ENCODE results near the gene RACGAP1. TPM values are rescaled to one million over a fixed set of nuclear protein-coding genes. Genes with fewer than 3 reads are reported as not detected.

Gene RACGAP1
- total and polyA plus RNA-seq, 8 donors: 20.7 to 79.4 (median 43.4) TPM

DNA sequence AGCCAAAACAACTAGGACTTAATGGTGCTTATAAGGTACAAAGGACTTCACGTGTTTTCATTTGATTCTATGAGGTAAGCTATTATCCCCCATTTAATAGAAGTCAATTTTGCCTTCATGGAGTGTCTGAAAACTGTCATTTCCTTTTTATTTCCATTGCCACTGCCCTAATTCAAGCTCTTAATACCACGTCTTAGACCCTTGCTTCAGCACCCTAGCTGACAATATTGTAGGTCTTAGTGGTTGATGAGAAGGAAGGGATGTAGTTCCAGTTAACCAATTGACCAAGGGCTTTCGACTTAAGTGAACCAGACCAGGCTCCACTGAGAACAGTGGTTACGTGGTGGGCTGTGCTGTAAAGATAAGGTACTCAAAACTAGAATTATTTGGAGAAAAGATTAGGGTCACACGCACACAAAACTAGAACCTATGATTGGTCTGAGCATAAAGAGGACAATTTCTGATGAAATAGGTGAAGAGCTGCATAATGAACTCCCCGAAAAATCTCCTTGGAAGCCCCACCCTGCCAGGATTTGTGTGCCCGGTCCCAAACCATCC is 22.5 kb upstream of the RACGAP1 start:
- ATAC-seq (no peak), DNase-seq (no peak)
- Histone ChIP-seq H3K4me1 (peaks cover 0 to 22% of the 10 kb centered on the region in 2 donors), H3K27ac (no peak overlapping the region), H3K27me3 (peaks cover 0 to 26% of the 10 kb centered on the region in 2 donors), H3K9me3 (no peaks in the 10 kb centered on the region), H3K4me3 (no peak overlapping the region), H3K36me3 (no peaks in the 10 kb centered on the region)
- TF ChIP-seq, protein P1, sequence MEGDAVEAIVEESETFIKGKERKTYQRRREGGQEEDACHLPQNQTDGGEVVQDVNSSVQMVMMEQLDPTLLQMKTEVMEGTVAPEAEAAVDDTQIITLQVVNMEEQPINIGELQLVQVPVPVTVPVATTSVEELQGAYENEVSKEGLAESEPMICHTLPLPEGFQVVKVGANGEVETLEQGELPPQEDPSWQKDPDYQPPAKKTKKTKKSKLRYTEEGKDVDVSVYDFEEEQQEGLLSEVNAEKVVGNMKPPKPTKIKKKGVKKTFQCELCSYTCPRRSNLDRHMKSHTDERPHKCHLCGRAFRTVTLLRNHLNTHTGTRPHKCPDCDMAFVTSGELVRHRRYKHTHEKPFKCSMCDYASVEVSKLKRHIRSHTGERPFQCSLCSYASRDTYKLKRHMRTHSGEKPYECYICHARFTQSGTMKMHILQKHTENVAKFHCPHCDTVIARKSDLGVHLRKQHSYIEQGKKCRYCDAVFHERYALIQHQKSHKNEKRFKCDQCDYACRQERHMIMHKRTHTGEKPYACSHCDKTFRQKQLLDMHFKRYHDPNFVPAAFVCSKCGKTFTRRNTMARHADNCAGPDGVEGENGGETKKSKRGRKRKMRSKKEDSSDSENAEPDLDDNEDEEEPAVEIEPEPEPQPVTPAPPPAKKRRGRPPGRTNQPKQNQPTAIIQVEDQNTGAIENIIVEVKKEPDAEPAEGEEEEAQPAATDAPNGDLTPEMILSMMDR (IDR thresholded peaks at IDR 0.05): no peak
- intact Hi-C loops (cut with DNase I): no loop called here

DNA sequence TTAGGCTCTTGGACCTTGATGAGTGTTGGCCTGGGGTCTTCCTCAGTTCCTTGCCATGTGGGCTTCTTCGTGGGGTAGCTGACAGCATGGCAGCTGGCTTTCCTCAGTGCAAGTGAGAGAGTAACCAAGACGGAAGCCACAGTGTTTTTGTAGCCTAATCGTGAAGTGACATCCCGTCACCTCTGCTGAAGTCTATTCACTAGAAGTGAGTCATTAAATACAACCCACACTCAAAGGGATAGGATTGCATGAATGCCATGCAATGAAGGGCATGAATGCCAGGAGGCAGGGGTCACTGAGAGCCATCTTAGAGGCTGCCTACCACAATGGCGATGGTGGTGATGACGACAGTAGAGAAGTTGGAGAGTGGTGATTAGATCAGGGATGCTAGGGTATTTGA is 18.6 kb upstream of the RACGAP1 start:
- Histone ChIP-seq H3K27me3 (no peaks in the 10 kb centered on the region), H3K9me3 (no peaks in the 10 kb centered on the region), H3K4me3 (no peak overlapping the region), H3K4me1 (no peaks in the 10 kb centered on the region), H3K36me3 (no peaks in the 10 kb centered on the region), H3K27ac (no peak overlapping the region)
- no peak for DNase-seq
- ATAC-seq: no peak
- intact Hi-C loops (cut with DNase I): no loop called here
- TF ChIP-seq, protein P1 (IDR thresholded peaks at IDR 0.05): no peak

DNA sequence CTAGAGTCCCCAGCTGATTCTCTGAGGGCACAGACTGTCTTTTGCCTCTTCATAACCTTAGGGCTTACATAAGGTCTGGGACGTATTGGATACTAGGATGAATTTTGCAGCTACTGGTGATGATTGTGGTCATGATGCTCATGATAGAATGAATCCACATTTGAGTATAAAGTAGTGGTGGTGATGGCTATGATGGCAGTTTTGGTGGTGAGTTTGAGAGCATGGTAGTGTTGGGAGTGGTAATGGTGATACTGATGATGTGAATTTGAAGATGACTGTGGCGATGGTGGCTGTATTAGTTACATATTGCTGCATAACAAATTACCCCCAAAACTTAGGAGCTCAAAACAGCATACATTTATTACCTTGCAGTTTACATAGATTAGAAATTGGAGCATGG is 18.0 kb upstream of the RACGAP1 start:
- Histone ChIP-seq H3K27me3 (no peaks in the 10 kb centered on the region), H3K4me3 (no peak overlapping the region), H3K4me1 (peaks cover 0 to under 1% of the 10 kb centered on the region in 2 donors), H3K9me3 (no peaks in the 10 kb centered on the region), H3K36me3 (no peaks in the 10 kb centered on the region), H3K27ac (no peak overlapping the region)
- TF ChIP-seq, protein P1 (IDR thresholded peaks at IDR 0.05): no peak
- DNase-seq: no peak
- intact Hi-C loops (cut with DNase I): no loop called here
- ATAC-seq: no peak

DNA sequence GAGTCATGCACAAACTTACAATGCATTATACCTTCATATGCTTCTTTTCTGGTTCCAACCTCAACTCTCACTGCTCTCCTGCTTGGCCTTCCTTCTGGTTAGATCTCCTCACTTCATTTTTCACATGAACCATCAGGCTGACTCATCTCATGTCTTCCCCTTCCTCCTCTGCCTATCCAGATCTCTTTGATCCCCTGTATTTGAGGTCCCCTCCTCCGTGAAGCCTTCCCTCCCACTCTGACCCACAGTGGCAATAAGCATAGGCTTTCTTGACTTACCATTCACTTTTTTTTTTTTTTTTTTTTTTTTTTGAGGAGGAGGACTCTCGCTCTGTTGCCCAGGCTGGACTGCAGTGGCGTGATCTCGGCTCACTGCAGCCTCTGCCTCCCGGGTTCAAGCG is 17.4 kb upstream of the RACGAP1 start:
- H3K9me3 ChIP-seq: no peaks in the 10 kb centered on the region
- ATAC-seq (no peak), DNase-seq (no peak)
- intact Hi-C loops (cut with DNase I): no loop called here
- TF ChIP-seq, protein P1 (IDR thresholded peaks at IDR 0.05): no peak
- H3K4me3 ChIP-seq: no peak overlapping the region
- no peak overlapping the region for H3K27ac ChIP-seq
- H3K27me3 ChIP-seq: no peaks in the 10 kb centered on the region
- H3K4me1 ChIP-seq: peaks cover 0 to 3% of the 10 kb centered on the region in 2 donors
- no peaks in the 10 kb centered on the region for H3K36me3 ChIP-seq

DNA sequence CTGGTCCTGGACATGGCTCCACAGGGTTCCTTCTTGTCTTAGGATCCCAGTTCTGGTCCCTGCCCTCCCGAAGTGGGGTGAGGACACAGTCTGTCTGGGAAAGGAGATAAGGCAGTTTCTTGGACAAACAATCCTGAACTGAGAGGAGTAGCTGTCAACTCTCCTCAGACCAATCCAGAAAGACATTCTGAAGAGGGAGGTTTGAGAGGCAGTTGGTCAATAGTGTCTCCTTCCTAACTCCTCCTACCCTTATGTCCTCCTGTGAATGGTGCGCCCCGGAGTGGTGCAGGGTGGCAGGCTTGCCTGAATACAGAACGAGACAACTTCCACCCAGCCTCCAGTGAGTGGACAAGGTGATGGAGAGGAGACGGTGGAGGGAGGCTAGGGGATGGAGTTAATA is 16.7 kb upstream of the RACGAP1 start:
- peaks cover 0 to 3% of the 10 kb centered on the region in 2 donors for H3K4me1 ChIP-seq
- H3K36me3 ChIP-seq: no peaks in the 10 kb centered on the region
- no peaks in the 10 kb centered on the region for H3K9me3 ChIP-seq
- no peaks in the 10 kb centered on the region for H3K27me3 ChIP-seq
- TF ChIP-seq, protein P1 (IDR thresholded peaks at IDR 0.05): no peak
- H3K27ac ChIP-seq: no peak overlapping the region
- no peak overlapping the region for H3K4me3 ChIP-seq
- ATAC-seq: peak; percentile 52
- intact Hi-C loops (cut with DNase I): no loop called here
- no peak for DNase-seq

All from left lung (tissue), 10 donors.